IMR-90 (cell line): ENCODE data around the gene PLOD1. TPM values are rescaled to one million over a fixed set of nuclear protein-coding genes. Genes with fewer than 3 reads are reported as not detected.

ENCODE experiments used
- ATAC-seq: fragments of 200-7000 bp; cut with Tn5 transposase; 2 replicates; pipeline ENCODE4 v1.9.1; 2020; ENCODE audit warnings: low read depth, mild to moderate bottlenecking, moderate library complexity
- BruUV-seq: library from RNA; stranded (reverse); fragments of 400-500 nt; replicated peaks from 2 replicates; lab custom pipeline; 2021; lab: Mats Ljungman, UMichigan
- CTCF ChIA-PET: fragments of 300-600 bp; formaldehyde crosslinking; extraction: SDS; loops from one replicate; lab custom pipeline; 2021; ENCODE audit warnings: antibody characterized with exemption; lab: Yijun Ruan, JAX
- POLR2A ChIA-PET: fragments of 300-600 bp; sonication (Branson Sonifier 250); formaldehyde crosslinking; loops from one replicate; lab custom pipeline; 2022; ENCODE audit warnings: antibody characterized with exemption; ENCODE audit not compliant: unreplicated experiment; lab: Charles Lee
- DNase-seq: peaks from one replicate; pipeline ENCODE4 v3.0.0; 2013
- H2AFZ ChIP-seq: replicated peaks from 2 replicates; pipeline ENCODE3; 2013; ENCODE audit warnings: low read length, mild to moderate bottlenecking; ENCODE audit not compliant: poor library complexity
- H2AK5ac ChIP-seq: 2 replicates; pipeline ENCODE4 v1.6.1; 2013; ENCODE audit warnings: low read depth, low read length, inconsistent platforms
- H2AK9ac ChIP-seq: replicated peaks from 2 replicates; pipeline ENCODE3; 2013; ENCODE audit warnings: mild to moderate bottlenecking, low read depth, low read length, moderate library complexity; ENCODE audit not compliant: poor library complexity
- H2BK120ac ChIP-seq: 2 replicates; pipeline ENCODE4 v1.6.1; 2013; ENCODE audit warnings: low read depth, low read length, inconsistent platforms
- H2BK15ac ChIP-seq: 3 replicates; pipeline ENCODE4 v1.6.1; 2013; ENCODE audit warnings: low read depth, low read length, inconsistent platforms
- H2BK20ac ChIP-seq: 2 replicates; pipeline ENCODE4 v1.6.1; 2013; ENCODE audit warnings: low read depth, mild to moderate bottlenecking, inconsistent platforms, low read length, moderate library complexity
- H2BK5ac ChIP-seq: 2 replicates; pipeline ENCODE4 v1.6.1; 2013; ENCODE audit warnings: mild to moderate bottlenecking, low read depth, low read length, inconsistent platforms; ENCODE audit not compliant: poor library complexity, severe bottlenecking
- H3K14ac ChIP-seq: replicated peaks from 2 replicates; pipeline ENCODE4 v1.6.1; 2013; ENCODE audit warnings: low read depth, low read length, inconsistent platforms
- H3K18ac ChIP-seq: 2 replicates; pipeline ENCODE4 v1.6.1; 2013; ENCODE audit warnings: low read depth, low read length, control low read depth
- H3K23ac ChIP-seq: 2 replicates; pipeline ENCODE4 v1.6.1; 2013; ENCODE audit warnings: low read depth, low read length, inconsistent platforms
- H3K27ac ChIP-seq: 2 replicates; pipeline ENCODE4 v1.5.1; 2013; ENCODE audit warnings: mild to moderate bottlenecking, control low read depth, low read length; ENCODE audit not compliant: insufficient read depth
- H3K27me3 ChIP-seq: 2 replicates; pipeline ENCODE4 v1.6.1; 2013; ENCODE audit warnings: low read length; ENCODE audit not compliant: control insufficient read depth, insufficient read depth
- H3K36me3 ChIP-seq: 2 replicates; pipeline ENCODE4 v1.6.1; 2013; ENCODE audit warnings: low read length, mixed read lengths; ENCODE audit not compliant: control insufficient read depth, insufficient read depth
- H3K4ac ChIP-seq: 2 replicates; pipeline ENCODE4 v1.6.1; 2013; ENCODE audit warnings: low read depth, low read length, inconsistent platforms
- H3K4me1 ChIP-seq: 2 replicates; pipeline ENCODE4 v1.6.1; 2013; ENCODE audit warnings: low read length, mixed read lengths; ENCODE audit not compliant: control insufficient read depth, insufficient read depth
- H3K4me2 ChIP-seq: 2 replicates; pipeline ENCODE4 v1.6.1; 2013; ENCODE audit warnings: low read depth, mild to moderate bottlenecking, control low read depth, low read length, moderate library complexity
- H3K4me3 ChIP-seq: 2 replicates; pipeline ENCODE4 v1.5.1; 2013; ENCODE audit warnings: low read depth, mild to moderate bottlenecking, control low read depth, low read length, moderate library complexity; ENCODE audit not compliant: insufficient read depth
- H3K56ac ChIP-seq: 2 replicates; pipeline ENCODE4 v1.6.1; 2013; ENCODE audit warnings: low read length, inconsistent platforms; ENCODE audit not compliant: insufficient read depth; ENCODE audit errors: extremely low read depth
- H3K79me1 ChIP-seq, 2 experiments: 2 replicates each; pipeline ENCODE4 v1.6.1; 2013; ENCODE audit warnings: low read length in 2 of 2, inconsistent platforms in 1 of 2, low read depth in 1 of 2
- H3K9ac ChIP-seq: 2 replicates; pipeline ENCODE4 v1.6.1; 2013; ENCODE audit warnings: low read depth, low read length, control low read depth
- H3K9me1 ChIP-seq: 2 replicates; pipeline ENCODE4 v1.6.1; 2013; ENCODE audit warnings: low read length, inconsistent platforms; ENCODE audit not compliant: insufficient read depth
- H3K9me3 ChIP-seq: 2 replicates; pipeline ENCODE4 v1.6.1; 2013; ENCODE audit warnings: low read length; ENCODE audit not compliant: control insufficient read depth, insufficient read depth
- H4K20me1 ChIP-seq: 2 replicates; pipeline ENCODE4 v1.6.1; 2013; ENCODE audit warnings: low read length, inconsistent platforms; ENCODE audit not compliant: insufficient read depth
- H4K5ac ChIP-seq: 2 replicates; pipeline ENCODE4 v1.6.1; 2013; ENCODE audit warnings: mild to moderate bottlenecking, low read depth, low read length, control low read depth
- H4K8ac ChIP-seq, 2 experiments: 2 replicates each; pipeline ENCODE4 v1.6.1; 2013; ENCODE audit warnings: low read depth in 2 of 2, low read length in 2 of 2, control low read depth in 1 of 2, inconsistent platforms in 1 of 2
- H4K91ac ChIP-seq: 2 replicates; pipeline ENCODE4 v1.6.1; 2013; ENCODE audit warnings: low read depth, low read length, inconsistent platforms; ENCODE audit not compliant: insufficient read depth
- ELK1 ChIP-seq: fragments of 150-350 bp; IDR thresholded peaks from 2 replicates; pipeline ENCODE4 v1.6.1; 2016; ENCODE audit warnings: low read depth, mild to moderate bottlenecking, low read length, moderate library complexity, borderline replicate concordance
- MAFK ChIP-seq: IDR thresholded peaks from 2 replicates; pipeline ENCODE4 v1.6.1; 2012; ENCODE audit warnings: low read depth, low read length, improper control_type of control experiment
- MXI1 ChIP-seq: IDR thresholded peaks from 2 replicates; pipeline ENCODE4 v1.6.1; 2012; ENCODE audit warnings: low read depth, mild to moderate bottlenecking, low read length, moderate library complexity, borderline replicate concordance
- NFE2L2 ChIP-seq: fragments of 150-350 bp; IDR thresholded peaks from 2 replicates; pipeline ENCODE4 v1.6.1; 2016; ENCODE audit warnings: low read depth, mild to moderate bottlenecking, low read length
- SMC3 ChIP-seq: fragments of 150-350 bp; IDR thresholded peaks from 2 replicates; pipeline ENCODE4 v1.6.1; 2016; ENCODE audit warnings: low read depth, mild to moderate bottlenecking, antibody characterized with exemption, low read length, moderate library complexity
- WGBS, 2 experiments: methylation state at CpG; one replicate each; pipeline versions ENCODE4 v1.1.5 to v1.1.7; 2013; ENCODE audit warnings: missing lambda C conversion rate in 2 of 2; ENCODE audit not compliant: insufficient read length in 1 of 2; ENCODE audit errors: extremely low coverage in 2 of 2; 5-methylcytosine and 5-hydroxymethylcytosine counted together
- dilution Hi-C: fragments of 300-500 bp; cut with HindIII; formaldehyde crosslinking; loops from one replicate; pipeline ENCODE4 v1.14.3; 2018; ENCODE audit warnings: low sequenced_read_pairs; ENCODE audit not compliant: unreplicated experiment
- in situ Hi-C: fragments of 300-500 bp; cut with MboI; formaldehyde crosslinking; loops from 3 replicates; pipeline ENCODE4 v1.14.3; 2019; ENCODE audit warnings: low sequenced_read_pairs, inconsistent platforms, mixed read lengths
- intact Hi-C: fragments of 100-400 bp; cut with micrococcal nuclease; formaldehyde crosslinking; loops from 2 replicates; pipeline ENCODE4 v1.10.0; 2022
- polyA plus RNA-seq, 3 experiments: library from polyadenylated mRNA; depleted of rRNA; stranded (reverse); fragments of >200 nt; gene quantifications; 2 replicates each; pipeline ENCODE4 v1.2.3, GENCODE V29; 2012; ENCODE audit warnings: low replicate concordance in 1 of 3
- total RNA-seq: library from RNA; depleted of rRNA; stranded (reverse); fragments of >200 nt; gene quantifications from 2 replicates; pipeline ENCODE4 v1.2.3, GENCODE V29; 2012

The PLOD1 gene
- total and polyA plus RNA-seq, 2 of the 4 experiments (the other 2 are of a cell fraction), result 283 to 609 TPM

DNA sequence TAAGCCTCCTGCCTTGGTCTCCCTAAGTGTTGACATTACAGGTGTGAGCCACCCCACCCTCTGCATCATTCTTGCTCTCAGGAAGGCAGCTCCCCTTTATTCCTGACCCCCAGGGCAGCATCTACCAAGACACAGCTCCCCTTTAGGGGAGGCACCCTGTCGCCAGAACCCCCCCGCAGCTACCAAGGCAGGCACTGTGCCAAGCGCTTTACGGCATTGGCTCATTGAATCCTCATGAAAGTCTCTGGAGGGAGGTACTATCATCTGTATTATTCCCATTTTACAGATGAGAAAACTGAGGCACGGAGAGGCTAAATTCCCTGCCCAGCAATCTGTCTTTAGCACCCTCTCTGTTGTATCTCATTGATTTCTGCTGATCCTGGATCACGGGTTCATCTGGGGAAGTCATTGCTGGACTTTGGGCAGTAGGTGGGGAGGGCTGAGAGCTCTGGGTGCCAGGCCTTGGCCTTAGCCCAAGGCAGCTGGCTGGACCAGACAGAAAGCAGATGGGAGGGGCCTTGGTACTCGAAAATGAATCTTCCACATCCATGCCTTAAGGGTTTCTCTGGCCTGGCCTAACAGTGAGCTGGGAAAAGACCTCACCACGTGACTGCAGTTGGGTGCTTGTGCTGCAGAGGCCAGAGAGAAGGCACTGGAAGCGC, 5.9 kb downstream of the PLOD1 start:
- Histone ChIP-seq H3K9ac (no peak overlapping the region), H3K79me1 (peaks cover 18 to 80% of the 10 kb centered on the region in 2 experiments), H3K23ac (no peak overlapping the region), H3K4me1 (peaks cover 14% of the 10 kb centered on the region), H2BK20ac (no peak overlapping the region), H3K27me3 (no peaks in the 10 kb centered on the region), H4K91ac (no peak overlapping the region), H3K4me2 (no peak overlapping the region), H4K8ac (no peak overlapping the region), H3K9me1 (peaks cover 19% of the 10 kb centered on the region), H4K5ac (no peak overlapping the region), H3K36me3 (peaks cover 44% of the 10 kb centered on the region), H2BK15ac (no peak overlapping the region), H3K4me3 (no peak overlapping the region), H3K14ac (no peak overlapping the region), H3K4ac (no peak overlapping the region), H2BK120ac (no peak overlapping the region), H2AK5ac (no peak overlapping the region), H4K20me1 (peaks cover 42% of the 10 kb centered on the region), H2AFZ (no peak overlapping the region), H3K9me3 (no peaks in the 10 kb centered on the region), H2AK9ac (no peak overlapping the region), H3K27ac (no peak overlapping the region), H3K18ac (no peak overlapping the region), H2BK5ac (no peak overlapping the region), H3K56ac (no peak overlapping the region)
- dilution Hi-C loops (no loop called here), intact Hi-C loops (no loop called here), in situ Hi-C loops (no loop called here)
- DNase-seq (peak; percentile 13), ATAC-seq (peak; percentile 19; the same call in 1 of the 2 replicates)
- CTCF ChIA-PET, result no interaction called here
- TF ChIP-seq SMC3 (no peak), NFE2L2 (no peak), ELK1 (no peak), MXI1 (no peak), MAFK (no peak)
- BruUV-seq, result no TSS peak
- WGBS, 2 experiments, result no CpG with 5 or more reads among the region's 9 CpGs
- POLR2A ChIA-PET, result no interaction called here
